22Rv1 (cell line): Measurements from ENCODE around the gene OR56B1.

Source experiments
- CTCF ChIP-seq: fragments of 450-650 bp; IDR thresholded peaks from 2 replicates; pipeline ENCODE4 v1.5.1; 2017; ENCODE audit warnings: mild to moderate bottlenecking
- ZFX ChIP-seq: fragments of 450-650 bp; IDR thresholded peaks from 2 replicates; pipeline ENCODE4 v1.6.1; 2017; ENCODE audit warnings: antibody characterized with exemption, borderline replicate concordance

GRCh38 chr11:5767056-5767455, 30.8 kb downstream of the OR56B1 start:
- no peak for TF ChIP-seq CTCF
- TF ChIP-seq ZFX = no peak
